HG03558 (cell line): ENCODE measurements around the gene STAT4.

ENCODE experiments used
- ATAC-seq: cut with Tn5 transposase; IDR thresholded peaks from one replicate; pipeline ENCODE4 v1.9.1; 2021; ENCODE audit warnings: moderate number of reproducible peaks; ENCODE audit not compliant: unreplicated experiment; ENCODE audit errors: extremely low read depth

The STAT4 gene

DNA sequence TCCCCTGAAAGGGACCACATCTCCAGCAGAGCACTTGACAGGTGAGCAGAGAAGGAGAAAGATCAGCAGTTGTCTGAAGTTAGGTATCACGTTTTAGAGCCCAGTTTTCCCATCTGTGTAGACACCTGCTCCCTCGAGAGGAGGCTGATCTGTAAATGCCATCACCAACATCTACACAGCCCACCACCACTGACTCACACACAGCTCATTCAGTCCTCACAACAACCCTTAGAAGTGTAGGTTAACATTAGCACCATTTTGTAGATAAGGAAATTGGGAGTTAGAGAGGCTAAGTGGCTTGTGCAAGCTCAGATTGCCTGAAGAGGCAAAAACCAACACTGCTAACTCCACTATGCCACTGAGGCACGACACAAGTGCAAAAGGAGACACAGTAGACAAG lies 99.6 kb downstream of the STAT4 start:
- ATAC-seq, result no peak

DNA sequence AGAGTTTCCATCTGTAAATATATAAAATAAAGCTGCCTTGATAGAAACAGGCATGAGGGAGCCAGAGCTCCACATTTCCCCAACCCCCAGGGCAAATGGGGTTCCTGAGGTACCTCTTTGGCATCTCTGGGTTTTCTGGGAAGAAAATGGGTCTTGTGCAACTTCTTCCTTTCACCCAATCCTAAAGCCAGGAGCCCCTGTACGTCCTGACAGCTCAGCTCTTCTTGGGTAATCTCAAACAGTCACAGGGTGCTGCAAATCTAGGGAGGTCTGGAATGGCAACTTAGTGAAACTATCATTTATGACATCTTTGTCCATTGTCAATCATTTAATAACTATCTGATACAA lies 100.2 kb downstream of the STAT4 start:
- ATAC-seq, result no peak

DNA sequence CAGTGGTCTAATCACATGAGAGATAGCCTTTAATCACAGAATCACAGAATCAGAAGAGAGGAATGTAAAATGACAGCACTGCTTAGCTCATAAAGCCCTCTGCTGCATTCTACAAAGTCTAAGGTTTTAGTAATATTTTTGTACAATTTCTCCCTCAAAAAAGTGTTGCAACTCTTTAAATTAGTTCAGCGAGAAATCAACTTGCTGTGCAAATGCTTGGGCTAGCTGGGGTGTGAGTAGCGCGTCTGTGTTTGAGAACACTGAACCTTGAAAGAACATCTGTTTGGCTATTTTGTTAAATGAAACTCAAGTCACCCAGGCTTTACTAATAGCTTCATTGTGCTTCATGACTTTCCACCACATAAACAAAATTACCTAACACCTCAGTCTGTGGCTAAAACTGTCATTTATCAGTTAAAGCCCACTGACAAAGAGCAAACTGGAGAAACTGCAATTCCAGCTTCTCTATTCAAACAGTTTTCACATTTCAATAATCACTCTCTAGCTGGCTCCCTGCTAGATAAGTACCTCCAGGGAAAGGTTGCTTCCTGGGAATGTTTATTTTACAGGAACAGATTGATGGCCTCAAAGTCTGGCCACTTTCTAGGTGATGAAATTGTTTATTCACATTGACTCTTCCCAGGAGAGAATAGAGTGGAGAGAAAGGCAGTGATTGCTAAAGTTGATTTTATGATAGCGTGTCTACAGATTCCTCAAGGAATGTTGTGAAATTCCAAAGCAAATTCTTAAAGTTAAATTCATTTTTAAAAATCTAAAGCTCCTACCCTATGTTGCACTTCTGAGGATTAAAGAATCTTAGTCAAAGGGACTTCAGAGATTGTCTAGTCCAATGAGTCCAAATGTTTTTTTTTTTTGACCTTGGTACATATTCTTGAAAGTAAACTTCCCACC lies 100.8 kb downstream of the STAT4 start:
- ATAC-seq, result no peak

DNA sequence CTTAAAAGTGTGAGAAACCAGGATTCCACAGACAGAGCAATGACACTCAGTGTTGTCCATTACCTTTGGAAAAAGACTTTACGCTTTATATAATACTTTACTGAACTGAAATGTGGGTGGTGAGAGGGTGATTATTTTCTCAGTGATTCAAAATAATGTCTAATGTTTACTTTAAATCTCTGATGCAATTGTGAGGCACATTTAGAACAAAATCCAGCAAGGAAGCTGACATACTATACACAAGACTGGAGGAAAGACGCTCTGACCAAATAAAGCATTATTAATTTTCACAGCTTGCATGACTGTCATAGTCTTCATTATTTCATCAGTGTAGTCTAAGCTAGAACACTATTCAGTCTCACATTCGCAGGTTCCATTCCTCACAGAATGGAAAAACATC lies 102.7 kb downstream of the STAT4 start:
- ATAC-seq, result no peak

DNA sequence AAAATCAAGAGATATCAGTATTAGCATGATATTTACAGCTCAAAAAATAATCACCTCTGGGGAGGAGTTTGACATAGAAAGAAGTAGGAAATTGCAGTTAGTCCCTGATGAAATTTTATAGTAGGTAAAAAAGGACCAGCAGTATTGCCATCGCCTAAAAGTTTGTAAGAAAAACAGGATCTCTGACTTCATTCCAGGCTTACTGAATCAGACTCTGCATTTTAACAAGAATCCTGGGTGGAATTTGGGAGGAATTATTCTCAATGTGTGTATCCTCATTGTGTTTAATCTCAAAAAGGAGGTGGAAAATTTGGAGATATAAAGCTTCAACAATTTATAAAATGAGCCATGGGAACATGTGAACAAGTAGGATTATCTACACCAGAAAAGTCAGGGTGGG lies 105.7 kb downstream of the STAT4 start:
- no peak for ATAC-seq

DNA sequence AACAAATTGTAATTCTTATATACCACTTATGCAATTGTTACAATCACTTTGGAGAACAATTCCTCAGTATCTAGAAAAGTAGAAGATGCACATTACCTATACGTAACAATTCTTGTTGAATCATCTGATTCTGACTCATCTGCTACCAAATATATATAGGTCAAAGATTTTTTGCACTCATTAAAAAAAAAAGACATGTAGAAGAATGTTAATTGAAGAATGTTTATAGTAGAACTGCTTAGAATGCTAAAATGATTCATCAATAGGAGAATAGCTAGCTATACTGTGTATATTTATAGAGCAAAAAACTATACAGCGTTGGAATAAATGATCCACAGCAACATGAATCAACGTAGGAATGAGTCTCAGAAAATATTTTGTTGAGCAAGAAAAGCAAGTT lies 107.4 kb downstream of the STAT4 start:
- ATAC-seq, result no peak

DNA sequence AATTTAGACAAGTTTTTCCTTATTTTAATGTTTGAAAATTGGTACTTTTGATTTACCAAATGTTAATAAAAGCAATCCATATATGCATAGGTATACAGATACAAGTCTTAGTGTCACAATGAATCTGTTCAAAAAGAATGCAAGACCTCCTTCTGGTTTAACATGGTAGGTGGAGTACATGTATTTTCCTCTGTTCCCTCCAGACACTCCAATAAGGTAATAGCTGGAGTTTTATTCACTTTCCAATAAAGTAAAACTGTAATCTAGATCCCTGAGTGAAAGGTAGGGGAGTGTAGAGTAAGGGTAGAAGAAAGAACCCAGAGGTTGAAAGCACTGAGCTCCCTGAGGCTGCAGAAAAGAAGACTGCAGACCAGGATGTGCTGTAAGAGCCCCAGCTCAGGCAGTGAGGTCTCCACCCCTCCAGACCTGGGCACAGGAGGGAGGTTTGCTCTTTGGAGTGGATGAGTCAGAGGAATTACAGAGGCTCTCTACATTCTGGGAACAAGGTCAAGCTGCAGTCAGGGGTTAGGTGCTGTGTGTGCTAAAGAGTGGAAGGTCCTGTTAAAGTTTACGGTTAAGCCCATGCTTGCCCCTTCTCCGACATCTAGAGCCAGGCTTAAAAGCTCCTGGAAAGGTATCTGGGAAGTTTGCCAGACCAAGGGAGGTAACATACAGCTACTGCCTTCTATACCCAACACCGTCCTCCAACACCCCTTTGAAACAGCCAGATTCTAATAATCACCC lies 109.2 kb downstream of the STAT4 start:
- ATAC-seq, result no peak

DNA sequence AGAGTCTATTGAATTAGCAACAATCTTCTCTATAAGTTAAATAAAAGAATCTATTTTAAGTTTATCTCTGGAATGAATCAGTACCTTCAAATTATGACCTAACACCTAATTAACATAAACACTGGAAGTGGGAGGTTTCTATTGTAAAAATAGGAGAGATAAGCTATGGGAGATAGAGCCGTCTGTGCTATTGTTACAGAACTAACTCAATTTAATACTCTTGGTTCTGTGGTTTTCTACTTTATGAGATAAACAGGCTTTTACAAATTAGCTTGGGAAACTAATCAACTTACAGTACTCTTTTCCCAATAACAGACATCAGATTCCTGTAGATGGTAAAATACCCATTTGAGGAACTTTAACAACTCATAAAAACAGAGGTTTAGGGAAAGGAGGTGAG lies 111.2 kb downstream of the STAT4 start:
- ATAC-seq, result no peak

DNA sequence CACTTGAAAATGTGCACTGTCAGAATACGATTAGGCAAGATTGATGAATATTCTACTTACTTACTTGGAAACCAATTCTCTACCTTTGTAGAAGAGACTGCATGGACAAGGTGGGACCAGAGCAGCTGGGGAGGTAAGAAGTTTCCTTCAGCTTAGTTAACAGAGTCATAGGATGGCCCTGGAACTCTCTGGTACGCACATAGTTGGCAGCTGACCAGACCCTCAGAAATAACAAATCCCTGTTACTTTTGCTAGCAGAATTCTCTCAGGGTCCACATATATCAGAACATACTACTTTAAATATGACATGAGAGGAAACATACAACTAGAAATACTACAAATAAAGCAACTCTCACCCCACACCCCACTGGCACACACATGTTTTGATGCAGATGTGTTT lies 112.1 kb downstream of the STAT4 start:
- no peak for ATAC-seq

DNA sequence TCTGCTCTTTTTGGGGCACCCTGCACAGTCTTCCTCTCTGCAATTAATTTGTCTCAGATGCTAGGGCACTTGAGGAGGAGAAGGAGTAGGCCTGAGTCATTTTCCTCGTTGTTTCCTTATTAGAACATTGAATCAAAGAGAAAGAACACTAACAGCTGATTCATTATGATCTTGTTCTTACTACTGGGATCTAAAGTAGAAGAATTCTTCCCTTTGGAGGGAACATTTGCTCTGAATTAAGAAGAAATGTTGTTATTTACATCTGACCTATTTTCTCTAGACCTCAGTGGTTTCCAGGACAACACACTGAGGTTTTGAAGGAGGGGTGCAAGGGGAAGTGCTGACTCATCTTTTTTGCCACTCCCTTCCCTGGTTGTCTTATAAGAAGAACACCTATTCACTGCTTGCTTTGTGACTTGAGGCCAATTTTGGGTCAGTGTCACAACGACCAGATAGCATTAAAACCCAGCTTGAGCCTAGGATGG lies 112.5 kb downstream of the STAT4 start:
- ATAC-seq, result no peak

DNA sequence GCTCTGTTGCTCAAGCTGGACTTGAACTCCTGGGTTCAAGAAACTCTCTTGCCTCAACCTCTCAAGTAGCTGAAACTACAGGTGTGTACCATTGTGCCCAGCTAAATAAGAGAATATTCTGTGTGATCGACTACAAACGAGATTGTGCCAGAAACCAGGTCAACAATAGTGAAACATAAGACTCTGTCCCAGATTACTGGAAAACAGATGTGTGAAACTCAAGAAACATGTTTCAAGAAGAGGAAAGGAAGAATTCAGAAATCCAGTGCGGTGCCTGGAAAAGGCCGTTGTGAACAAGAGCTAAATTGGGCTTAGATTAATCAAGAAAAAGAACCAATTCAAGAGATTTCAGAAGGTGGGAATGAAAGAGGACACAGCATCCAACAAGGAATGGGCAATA lies 113.4 kb downstream of the STAT4 start:
- ATAC-seq, result no peak

DNA sequence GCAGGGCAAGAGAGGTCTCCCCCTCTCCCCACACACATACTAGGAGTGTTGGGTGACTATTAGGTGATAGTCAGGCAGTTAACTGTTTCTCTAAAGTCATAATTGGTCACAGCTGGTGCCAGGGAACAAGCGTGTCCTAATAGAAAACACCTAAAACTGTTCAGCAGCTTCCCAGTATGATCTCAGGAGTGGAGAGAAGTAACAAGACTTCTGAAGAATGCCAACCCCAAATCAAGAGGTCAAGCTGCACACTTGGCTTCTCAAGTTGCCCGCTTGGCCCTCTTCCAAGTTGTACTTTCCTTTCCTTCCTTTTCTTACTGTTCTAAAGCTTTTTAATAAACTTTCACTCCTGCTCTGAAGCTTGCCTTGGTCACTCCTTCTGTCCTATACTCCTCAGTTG lies 114.4 kb downstream of the STAT4 start:
- no peak for ATAC-seq

DNA sequence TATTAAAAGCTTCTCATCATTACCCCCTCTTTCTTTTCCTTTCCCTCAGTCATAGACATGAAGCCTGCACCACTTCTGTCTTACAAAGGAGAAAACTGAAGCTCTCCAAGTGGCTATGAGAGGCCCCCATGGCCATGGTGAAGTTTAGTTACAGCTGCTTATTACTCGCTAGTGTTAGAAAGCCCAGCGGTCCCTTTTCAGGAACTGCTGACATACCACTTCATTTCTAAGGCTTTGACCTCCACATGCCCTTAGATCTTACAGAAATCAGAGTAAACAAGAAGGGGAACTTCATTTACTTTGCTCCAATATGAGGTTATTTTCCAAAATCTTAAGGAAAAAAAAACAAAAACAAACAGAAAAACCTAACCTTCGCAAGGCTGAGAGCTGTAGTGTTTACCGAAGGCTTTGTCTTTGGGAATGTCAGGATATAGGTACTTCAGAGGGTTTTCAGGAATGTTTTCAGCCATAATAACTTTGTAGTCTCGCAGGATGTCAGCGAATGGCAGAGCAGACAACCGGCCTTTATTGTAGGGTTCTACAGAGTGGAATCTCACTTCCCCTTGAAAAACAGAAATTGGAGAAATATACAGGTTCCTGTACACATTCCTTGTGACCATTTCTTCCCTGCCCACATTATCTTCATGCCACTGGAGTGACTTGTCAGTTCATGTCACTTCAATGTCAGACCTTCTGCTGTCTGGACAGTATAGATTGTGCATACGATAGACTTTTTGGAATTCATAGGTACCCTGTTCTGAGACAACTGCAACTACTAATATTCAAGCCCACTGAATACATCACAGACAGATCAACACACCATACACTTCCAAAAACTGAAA lies 118.0 kb downstream of the STAT4 start:
- ATAC-seq, result no peak

DNA sequence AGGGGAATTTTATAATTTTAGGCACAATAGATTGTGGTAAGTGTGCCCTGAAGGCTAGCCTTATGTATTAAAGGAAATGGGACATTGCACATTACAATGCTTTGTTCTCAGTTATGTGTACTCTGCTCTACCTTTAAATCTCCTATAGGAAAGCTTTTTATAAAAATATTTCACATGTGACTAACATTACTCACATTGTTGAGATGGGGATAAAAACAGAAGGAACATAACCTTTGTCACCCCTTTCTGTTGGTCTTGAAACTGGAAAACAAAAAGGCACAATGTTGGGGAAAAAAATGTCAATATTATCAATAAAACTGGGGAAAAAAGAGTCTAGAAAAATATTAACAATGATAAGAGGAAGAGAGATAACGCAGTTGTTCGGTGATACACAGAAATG lies 119.5 kb downstream of the STAT4 start:
- ATAC-seq, result no peak

DNA sequence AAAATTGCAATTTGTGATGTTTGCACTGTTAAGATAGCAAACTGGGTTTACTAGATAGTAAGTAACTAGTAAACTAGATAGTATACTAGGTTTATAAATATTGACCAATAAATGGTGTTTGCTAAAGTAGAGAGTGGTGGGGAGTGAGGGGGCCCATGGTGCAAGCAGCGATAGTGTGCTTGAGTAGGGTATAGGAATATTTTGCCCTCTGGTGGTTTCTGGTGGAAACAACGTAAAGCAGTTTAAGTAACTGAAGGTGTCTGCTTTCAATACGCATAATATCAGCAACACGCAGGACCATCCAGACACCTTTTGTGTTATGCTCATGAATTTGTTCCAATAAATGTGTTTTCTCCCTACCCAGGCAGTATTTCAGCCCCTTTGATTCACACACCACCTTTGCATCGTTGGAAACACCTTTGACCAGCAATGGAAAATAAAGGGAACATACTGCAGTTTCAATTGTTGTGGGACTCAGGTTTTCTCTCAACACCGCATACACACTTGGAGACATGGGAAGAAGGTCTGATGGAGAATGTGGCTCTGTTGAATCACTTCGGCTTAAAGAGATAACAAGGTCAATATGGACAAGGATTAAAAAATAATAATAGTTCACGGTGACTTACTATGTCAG lies 120.2 kb downstream of the STAT4 start:
- ATAC-seq, result peak; percentile 88

DNA sequence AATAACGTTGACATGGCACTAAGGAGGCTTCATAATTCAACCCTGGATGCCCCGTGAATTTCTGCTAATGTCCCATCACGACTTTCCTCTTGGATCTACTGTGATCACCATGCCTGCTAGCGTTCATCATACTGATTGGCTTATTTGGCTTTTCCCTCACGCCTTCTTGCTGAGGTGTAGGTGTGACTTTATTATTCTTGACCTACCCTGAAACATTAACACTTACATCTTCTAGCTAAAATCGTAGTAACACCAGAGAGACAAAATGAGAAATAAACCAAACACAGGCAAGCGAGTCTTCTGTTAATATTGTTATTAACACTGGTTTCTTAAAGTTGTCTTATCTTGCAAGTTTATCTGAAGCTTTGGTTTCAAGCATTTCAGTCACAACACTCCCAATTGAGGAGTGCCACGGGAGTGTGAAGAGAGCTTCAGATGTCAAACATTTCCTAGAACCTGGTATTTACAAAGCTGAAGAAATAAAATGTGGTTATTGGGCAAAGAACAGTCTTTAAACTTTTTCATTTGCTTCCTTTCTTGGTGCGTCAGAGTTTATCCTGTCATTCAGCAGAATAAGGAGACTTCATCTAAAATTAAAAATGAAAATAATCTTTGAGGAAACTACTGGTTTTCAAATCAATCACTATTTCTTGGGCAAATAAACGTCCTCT lies 121.4 kb downstream of the STAT4 start:
- no peak for ATAC-seq

DNA sequence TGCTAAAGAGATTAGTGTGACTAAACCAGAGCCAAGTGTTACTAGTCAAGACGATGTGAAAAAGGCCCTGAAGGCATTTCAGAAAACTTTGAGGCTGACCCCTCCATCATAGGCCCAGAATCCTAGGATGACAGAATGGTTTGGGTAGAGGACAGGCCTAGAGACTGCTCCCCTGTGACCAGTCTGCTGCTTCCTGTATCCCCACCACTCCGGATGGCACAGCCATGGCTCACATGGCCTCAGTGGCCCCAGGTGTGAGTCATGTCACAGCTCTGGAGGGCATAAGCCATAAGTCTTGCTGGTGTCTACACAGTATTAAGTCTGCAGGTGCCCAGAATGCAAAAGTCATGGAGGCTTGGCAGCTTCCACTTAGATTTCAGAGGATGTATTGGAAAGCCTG lies 124.4 kb downstream of the STAT4 start:
- no peak for ATAC-seq

DNA sequence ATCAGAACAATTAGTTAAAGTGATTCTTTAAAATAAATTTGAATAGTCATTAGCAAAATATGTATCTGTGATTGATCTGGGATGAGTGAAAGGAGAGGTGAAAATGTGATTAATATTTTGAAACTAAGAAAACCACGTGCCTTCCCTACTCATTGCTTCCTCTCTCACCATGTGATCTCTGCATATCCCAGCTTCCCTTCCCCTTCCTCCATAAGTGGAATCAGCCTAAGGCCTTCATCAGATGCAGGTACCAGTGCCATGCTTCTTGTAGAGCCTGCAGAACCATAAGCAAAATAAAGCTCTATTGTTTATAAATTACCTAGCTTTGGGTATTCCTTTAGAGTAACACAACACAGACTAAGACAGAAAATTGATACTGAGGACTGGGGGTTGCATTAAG lies 125.7 kb downstream of the STAT4 start:
- no peak for ATAC-seq

DNA sequence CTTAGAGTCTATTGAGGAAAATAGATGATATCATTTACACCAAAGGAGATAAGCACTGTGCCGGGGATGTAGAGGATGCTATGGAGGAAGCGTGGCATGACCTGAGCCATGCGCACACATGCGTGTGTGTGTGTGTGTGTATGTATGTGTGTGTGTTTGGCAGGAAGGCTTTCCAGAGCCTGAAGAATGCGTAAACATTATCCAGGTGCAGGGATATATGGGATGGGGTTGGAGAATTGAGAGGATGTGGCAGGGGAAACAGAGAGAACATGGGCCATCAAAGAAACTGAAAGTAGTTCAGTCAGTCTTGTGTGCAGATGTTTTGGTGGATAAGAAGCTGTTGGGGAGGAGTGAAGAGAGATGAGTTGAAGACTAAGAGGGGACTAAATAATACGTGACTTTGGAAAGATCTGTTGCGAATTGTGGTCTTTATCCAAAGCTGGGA lies 127.5 kb downstream of the STAT4 start:
- ATAC-seq, result no peak
